GM12878 (cell line): ENCODE measurements around the gene STAC2. TPM values are rescaled to one million over a fixed set of nuclear protein-coding genes. Genes with fewer than 3 reads are reported as not detected.
A peak's percentile ranks its signal among the peaks of the same experiment; 100 is the strongest.

Source experiments
- ATAC-seq: fragments of 200-7000 bp; cut with Tn5 transposase; 3 replicates; pipeline ENCODE4 v1.9.1; 2020; ENCODE audit warnings: mild to moderate bottlenecking, moderate library complexity
- BruUV-seq: library from RNA; stranded (reverse); fragments of 400-500 nt; replicated peaks from 2 replicates; lab custom pipeline; 2021; lab: Mats Ljungman, UMichigan
- CTCF ChIA-PET: fragments of 300-600 bp; sonication (Branson Sonifier 250); formaldehyde crosslinking; extraction: SDS; loops from one replicate; lab custom pipeline; 2021; ENCODE audit warnings: inconsistent platforms; lab: Yijun Ruan, JAX
- POLR2A ChIA-PET: fragments of 350-600 bp; formaldehyde crosslinking; extraction: SDS; loops from one replicate; lab custom pipeline; 2021; ENCODE audit warnings: inconsistent platforms; lab: Charles Lee
- RAD21 ChIA-PET: fragments of 300-600 bp; sonication (Branson Sonifier 250); formaldehyde crosslinking; loops from one replicate; lab custom pipeline; 2023; ENCODE audit warnings: antibody characterized with exemption; ENCODE audit not compliant: unreplicated experiment; lab: Charles Lee
- SMC1A ChIA-PET: fragments of 300-600 bp; sonication (Branson Sonifier 250); formaldehyde crosslinking; loops from one replicate; lab custom pipeline; 2023; ENCODE audit not compliant: unreplicated experiment, uncharacterized antibody; lab: Charles Lee
- DNase-seq: peaks from one replicate; pipeline ENCODE4 v3.0.0-alpha.2; 2011; ENCODE audit warnings: low read depth, low spot score
- FAIRE-seq: peaks from 3 replicates; lab custom pipeline; 2011; peaks lifted over from hg19 to GRCh38; lab: Jason Lieb, UNC
- H2AFZ ChIP-seq: 2 replicates; pipeline ENCODE4 v1.6.0; 2011; ENCODE audit warnings: low read depth, low read length, control low read depth; ENCODE audit not compliant: control insufficient read depth
- H3K27ac ChIP-seq: 2 replicates; pipeline ENCODE4 v1.5.1; 2011; ENCODE audit warnings: control low read depth; ENCODE audit not compliant: control insufficient read depth, insufficient read depth
- H3K27me3 ChIP-seq, 2 experiments: replicated peaks in 1 of 2; 2 replicates each; pipeline versions ENCODE4 v1.6.0 to v1.6.1; 2011; ENCODE audit warnings: low read length in 1 of 2; ENCODE audit not compliant: control insufficient read depth in 2 of 2, insufficient read depth in 2 of 2
- H3K36me3 ChIP-seq, 2 experiments: 2 replicates each; pipeline ENCODE4 v1.5.1; 2011; ENCODE audit warnings: low read length in 1 of 2; ENCODE audit not compliant: control insufficient read depth in 2 of 2, insufficient read depth in 2 of 2
- H3K4me1 ChIP-seq: 2 replicates; pipeline ENCODE4 v1.6.1; 2011; ENCODE audit warnings: mild to moderate bottlenecking, low read length, moderate library complexity, mixed read lengths; ENCODE audit not compliant: control insufficient read depth, insufficient read depth
- H3K4me2 ChIP-seq: 2 replicates; pipeline ENCODE4 v1.6.0; 2011; ENCODE audit warnings: control low read depth; ENCODE audit not compliant: control insufficient read depth, insufficient read depth
- H3K4me3 ChIP-seq: fragments of 200-600 bp; sonication (generic); 2 replicates; pipeline ENCODE4 v1.5.1; 2016
- H3K79me2 ChIP-seq: 2 replicates; pipeline ENCODE4 v1.6.0; 2011; ENCODE audit warnings: low read length; ENCODE audit not compliant: control insufficient read depth, insufficient read depth
- H3K9ac ChIP-seq: 2 replicates; pipeline ENCODE4 v1.8.0; 2011; ENCODE audit warnings: low read length, control low read depth, mixed read lengths; ENCODE audit not compliant: control insufficient read depth, insufficient read depth
- H3K9me3 ChIP-seq: replicated peaks from 3 replicates; pipeline ENCODE4 v1.5.1; 2011; ENCODE audit warnings: mild to moderate bottlenecking, low read length; ENCODE audit not compliant: control insufficient read depth, insufficient read depth
- H4K20me1 ChIP-seq: 2 replicates; pipeline ENCODE4 v1.6.0; 2011; ENCODE audit not compliant: control insufficient read depth, insufficient read depth
- CBX3 ChIP-seq: fragments of 200-600 bp; sonication (generic); IDR thresholded peaks from 2 replicates; pipeline ENCODE4 v1.6.1; 2016; ENCODE audit warnings: low read depth, borderline replicate concordance
- DPF2 ChIP-seq: fragments of 450-650 bp; IDR thresholded peaks from 2 replicates; pipeline ENCODE4 v1.6.1; 2017; ENCODE audit warnings: mild to moderate bottlenecking
- ELK1 ChIP-seq: IDR thresholded peaks from 2 replicates; pipeline ENCODE4 v1.6.1; 2012; ENCODE audit warnings: low read depth, low read length, improper control_type of control experiment
- FOS ChIP-seq: IDR thresholded peaks from 3 replicates; pipeline ENCODE4 v1.6.1; 2011; ENCODE audit warnings: borderline replicate concordance; ENCODE audit not compliant: insufficient read length; ENCODE audit errors: extremely low read depth
- HDAC6 ChIP-seq: fragments of 200-600 bp; sonication (generic); IDR thresholded peaks from one replicate; pipeline ENCODE4 v1.8.0; 2017; ENCODE audit warnings: antibody characterized with exemption; ENCODE audit not compliant: unreplicated experiment
- JUND ChIP-seq: IDR thresholded peaks from 2 replicates; pipeline ENCODE4 v1.6.1; 2012; ENCODE audit warnings: low read depth, mild to moderate bottlenecking, low read length, improper control_type of control experiment, moderate library complexity
- MEF2B ChIP-seq: fragments of 450-650 bp; IDR thresholded peaks from 2 replicates; pipeline ENCODE4 v1.6.1; 2018; ENCODE audit warnings: mild to moderate bottlenecking, moderate library complexity; ENCODE audit not compliant: partially characterized antibody, poor library complexity, severe bottlenecking
- PAX5 ChIP-seq: IDR thresholded peaks from 2 replicates; pipeline ENCODE4 v1.6.1; 2011; ENCODE audit warnings: low read depth, low read length, borderline replicate concordance
- PAX8 ChIP-seq: fragments of 450-650 bp; IDR thresholded peaks from 2 replicates; pipeline ENCODE4 v1.6.1; 2017; ENCODE audit warnings: mild to moderate bottlenecking, moderate library complexity
- PBX3 ChIP-seq: IDR thresholded peaks from 2 replicates; pipeline ENCODE4 v1.6.1; 2011; ENCODE audit warnings: mild to moderate bottlenecking, low read depth, low read length, moderate library complexity; ENCODE audit not compliant: insufficient replicate concordance
- PML ChIP-seq: IDR thresholded peaks from 2 replicates; pipeline ENCODE4 v1.6.1; 2012; ENCODE audit warnings: low read length, inconsistent platforms
- SMAD5 ChIP-seq: IDR thresholded peaks from 2 replicates; pipeline ENCODE4 v1.6.1; 2016; ENCODE audit warnings: antibody characterized with exemption, low read depth
- SUZ12 ChIP-seq: fragments of 200-600 bp; sonication (generic); IDR thresholded peaks from one replicate; pipeline ENCODE4 v1.6.1; 2018; ENCODE audit warnings: antibody characterized with exemption, mild to moderate bottlenecking; ENCODE audit not compliant: unreplicated experiment
- ZNF592 ChIP-seq: fragments of 450-650 bp; IDR thresholded peaks from 2 replicates; pipeline ENCODE4 v1.6.1; 2017; ENCODE audit warnings: mild to moderate bottlenecking, moderate library complexity
- ZSCAN29 ChIP-seq: fragments of 450-650 bp; IDR thresholded peaks from 2 replicates; pipeline ENCODE4 v1.6.1; 2017; ENCODE audit warnings: mild to moderate bottlenecking, moderate library complexity
- WGBS: methylation state at CpG from one replicate; pipeline ENCODE4 v1.1.6; 2016; ENCODE audit warnings: low lambda C conversion rate; ENCODE audit not compliant: insufficient replicate concordance, insufficient coverage; ENCODE audit errors: missing lambda C conversion rate; 5-methylcytosine and 5-hydroxymethylcytosine counted together
- in situ Hi-C: fragments of 300-500 bp; cut with MboI; formaldehyde crosslinking; loops from 9 replicates; pipeline ENCODE4 v1.14.3; 2018; ENCODE audit warnings: mixed read lengths
- intact Hi-C: fragments of 100-400 bp; cut with micrococcal nuclease; formaldehyde crosslinking; loops from one replicate; pipeline ENCODE4 v1.14.2; 2022; ENCODE audit not compliant: unreplicated experiment
- polyA plus RNA-seq, 11 experiments: library from polyadenylated mRNA; depleted of rRNA in 4 of 11; unstranded in 6 of 11; stranded (reverse) in 5 of 11; fragments of >200 nt; fragmentation: Nextera tagmentation in 4 of 11; fragmentation: Illumina TruSeq in 1 of 11; extraction: Ambion mirVana in 4 of 11; extraction: Trizol in 1 of 11; gene quantifications; 1 replicate in 1 of 11; 2 replicates in 10 of 11; pipeline versions ENCODE4 v1.2.1 to v1.2.3, GENCODE V29; 2011 to 2016; ENCODE audit warnings: inconsistent platforms in 2 of 11, missing spikeins in 2 of 11, low read depth in 1 of 11
- total RNA-seq, 4 experiments: library from RNA; depleted of rRNA in 3 of 4; stranded (reverse); fragments of >200 nt in 3 of 4; fragmentation: Illumina TruSeq in 1 of 4; extraction: Trizol in 1 of 4; gene quantifications; 2 replicates each; pipeline versions ENCODE4 v1.2.1 to v1.2.3, GENCODE V29; 2013 to 2021

Gene STAC2
- total and polyA plus RNA-seq, 10 of the 15 experiments (the other 5 are each of a cell fraction or from before 2014, with no cell fraction given): 0.04 TPM; not detected in 9

DNA sequence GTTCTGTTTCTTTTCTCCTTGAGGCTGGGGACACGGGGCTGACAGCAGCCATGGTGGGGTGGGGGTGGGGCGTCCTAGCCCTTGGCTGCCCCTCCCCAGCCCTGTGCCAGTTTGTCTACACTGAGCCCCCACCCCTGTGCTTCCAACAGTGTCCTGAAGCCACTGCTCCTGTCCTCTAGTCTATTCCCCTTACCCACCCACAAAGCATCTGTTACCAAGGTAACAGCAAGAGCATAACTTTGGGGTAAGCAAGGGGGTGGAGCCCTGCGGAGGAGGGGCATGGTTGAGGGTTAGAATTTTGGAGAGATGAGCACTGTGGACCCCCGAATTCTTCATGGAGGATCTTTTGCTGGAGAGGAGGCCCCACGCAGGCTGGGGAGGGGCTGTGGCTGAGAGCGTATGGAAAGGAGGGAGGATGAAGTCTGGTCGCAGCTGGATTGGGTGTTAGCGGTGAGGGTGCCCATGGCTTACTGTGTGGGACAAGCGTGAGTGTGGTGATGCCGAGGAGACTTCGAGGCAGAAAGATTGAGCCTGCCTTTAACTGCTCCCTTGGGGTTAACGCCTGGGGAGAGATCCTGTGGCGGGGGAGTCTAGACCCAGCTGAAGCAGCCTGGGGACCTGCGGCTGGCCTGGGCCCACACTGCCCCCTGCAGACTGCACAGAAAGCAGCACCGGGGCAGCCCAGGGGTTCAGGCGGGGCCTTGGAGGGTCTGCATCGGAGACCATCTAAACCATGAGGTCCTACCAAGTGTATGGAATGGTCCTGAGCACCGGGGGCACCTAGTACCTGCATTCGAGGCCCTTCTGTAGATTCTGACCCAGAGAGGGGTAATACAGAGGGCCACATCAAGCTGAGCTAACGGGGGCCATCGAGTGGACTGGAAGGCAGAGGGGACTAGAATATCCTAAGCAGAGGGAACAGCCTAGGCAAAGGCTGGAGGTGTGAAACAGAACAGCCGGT is 6.1 kb upstream of the STAC2 start (continued):
- peak; percentile 90 for TF ChIP-seq MEF2B

DNA sequence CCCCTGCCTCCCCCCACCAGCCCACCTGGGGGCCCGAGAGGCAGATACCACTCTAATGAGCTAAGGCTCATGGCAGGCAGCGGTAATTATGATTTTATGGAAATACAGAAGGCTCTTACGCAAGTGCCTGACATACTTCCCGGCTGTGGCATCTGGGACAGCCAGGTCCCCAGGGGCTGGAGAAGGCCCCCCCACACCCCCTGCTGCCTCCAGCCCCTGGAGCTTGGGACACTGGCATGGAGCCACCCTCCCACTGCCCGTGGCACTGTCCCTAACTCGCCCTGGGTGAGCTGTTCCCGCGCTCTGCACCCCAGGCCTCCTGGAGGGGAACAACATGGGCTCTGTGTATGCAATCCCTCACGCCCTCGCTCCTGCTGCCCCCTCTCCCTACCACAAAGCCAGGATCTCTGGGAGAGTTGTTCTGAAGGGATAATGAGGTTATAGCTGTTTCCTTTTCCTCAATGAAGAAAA is 5.4 kb upstream of the STAC2 start:
- BruUV-seq: no TSS peak
- Histone ChIP-seq H3K27me3 (peaks cover under 1% of the 10 kb centered on the region in 2 experiments; a peak in 2 of 4 replicates), H3K9ac (no peak overlapping the region), H3K4me3 (no peak overlapping the region), H2AFZ (no peak overlapping the region), H3K4me2 (no peak overlapping the region), H3K36me3 (no peaks in the 10 kb centered on the region), H3K79me2 (no peaks in the 10 kb centered on the region), H4K20me1 (no peaks in the 10 kb centered on the region), H3K27ac (no peak overlapping the region), H3K9me3 (no peaks in the 10 kb centered on the region), H3K4me1 (no peaks in the 10 kb centered on the region)
- ChIA-PET POLR2A (interaction anchor here (1.2 to 1.8 kb wide), 2 partner anchors 22 to 25 kb away, joined by 3 to 11 read pairs; no protein-coding TSS in a partner anchor), RAD21 (interaction anchor here (0.7 to 11.3 kb wide), 6 partner anchors 13 to 353 kb away, joined by 3 to 160 read pairs (median 5); no protein-coding TSS in a partner anchor), SMC1A (interaction anchor here (0.9 to 4.1 kb wide), 5 partner anchors 11 to 248 kb away, joined by 3 to 69 read pairs (median 5); no protein-coding TSS in a partner anchor), CTCF (interaction anchor here (0.6 to 21.3 kb wide), 13 partner anchors 8 to 502 kb away, joined by 3 to 658 read pairs (median 6); no protein-coding TSS in a partner anchor)
- 46% methylated on average over 10 of the region's 10 CpGs for WGBS
- ATAC-seq (no peak), DNase-seq (no peak), FAIRE-seq (no peak)
- intact Hi-C loops (no loop called here), in situ Hi-C loops (no loop called here)
- no peak for TF ChIP-seq SUZ12
- no peak for TF ChIP-seq JUND
- no peak for TF ChIP-seq HDAC6
- TF ChIP-seq PBX3: no peak
- TF ChIP-seq DPF2: no peak
- TF ChIP-seq PAX5: no peak
- TF ChIP-seq SMAD5: no peak
- TF ChIP-seq FOS: no peak
- TF ChIP-seq PAX8: no peak
- TF ChIP-seq CBX3: no peak
- no peak for TF ChIP-seq ZSCAN29
- TF ChIP-seq ELK1: no peak
- no peak for TF ChIP-seq PML
- no peak for TF ChIP-seq ZNF592
